Lower leg skin (tissue), 3 donors: ENCODE measurements around the gene IL11RA.

Source experiments
- CTCF ChIP-seq, 3 donors: fragments of 450-650 bp; IDR thresholded peaks; one replicate each; pipeline ENCODE4 v1.5.1; 2016; ENCODE audit warnings: antibody characterized with exemption in 3 of 3, mild to moderate bottlenecking in 3 of 3, moderate library complexity in 2 of 3
- POLR2A ChIP-seq, 2 donors: fragments of 450-650 bp; IDR thresholded peaks; one replicate each; pipeline ENCODE4 v1.6.1; 2016 to 2017; ENCODE audit warnings: antibody characterized with exemption in 2 of 2, mild to moderate bottlenecking in 1 of 2, moderate library complexity in 1 of 2

DNA sequence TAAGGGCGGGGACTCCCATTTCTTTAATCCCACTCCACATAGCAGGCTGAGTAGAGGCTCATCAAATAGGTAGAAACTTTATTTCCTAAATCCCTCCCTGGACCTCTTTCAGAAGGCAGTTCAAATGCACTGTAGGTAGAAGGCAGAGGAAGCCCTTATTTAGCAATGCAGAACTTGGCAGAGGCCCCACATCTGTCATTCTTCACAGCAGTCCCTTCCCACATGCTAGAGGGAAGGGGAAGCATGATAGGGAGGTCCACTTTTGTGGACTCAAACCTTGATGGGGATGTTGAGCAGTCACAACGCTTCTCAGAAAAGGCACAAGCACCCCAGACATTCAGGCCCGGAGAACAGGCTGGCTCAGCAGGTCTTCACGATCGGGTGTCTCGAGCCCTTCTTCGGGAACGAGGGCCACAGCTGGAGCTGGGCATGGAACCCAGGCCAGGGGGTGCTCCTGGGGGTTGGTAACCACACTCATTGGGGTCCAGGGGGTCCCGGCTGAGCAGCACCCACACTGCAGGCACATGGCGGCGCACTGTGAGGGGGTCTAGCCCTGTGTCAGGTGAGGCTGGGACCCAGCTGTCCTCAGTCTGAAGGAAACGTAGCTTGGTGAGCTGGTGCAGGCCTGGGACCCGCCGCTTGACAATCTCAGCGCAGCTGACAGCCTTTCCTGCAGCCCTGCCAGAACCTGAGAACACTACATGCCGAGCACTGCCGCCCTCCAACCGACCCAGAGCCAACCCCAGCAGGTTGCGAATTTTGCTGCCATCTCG, 41.4 kb upstream of the IL11RA start:
- TF ChIP-seq CTCF (IDR thresholded peaks at IDR 0.05) (no peak), POLR2A (IDR thresholded peaks at IDR 0.05) (no peak)
